Prostate gland (tissue), 2 donors: Measurements from ENCODE around the gene MED15. TPM values are rescaled to one million over a fixed set of nuclear protein-coding genes. Genes with fewer than 3 reads are reported as not detected.

ENCODE experiments used
- DNase-seq: peaks from one replicate; pipeline ENCODE4 v3.0.0-alpha.2; 2019; ENCODE audit warnings: low spot score
- H3K27ac ChIP-seq, 2 donors: fragments of 200-600 bp; sonication (generic); 2 replicates each; pipeline ENCODE4 v1.5.1; 2017 to 2019
- H3K27me3 ChIP-seq: fragments of 200-600 bp; sonication (generic); replicated peaks from 2 replicates; pipeline ENCODE4 v1.5.1; 2019; ENCODE audit not compliant: insufficient read depth
- H3K36me3 ChIP-seq, 2 donors: fragments of 200-600 bp; sonication (generic); 1 replicate in 1 of 2; 2 replicates in 1 of 2; pipeline versions ENCODE4 v1.5.1 to v1.8.1; 2017 to 2019
- H3K4me1 ChIP-seq: fragments of 200-600 bp; sonication (generic); replicated peaks from 2 replicates; pipeline ENCODE4 v1.5.1; 2019
- H3K4me3 ChIP-seq, 2 donors: fragments of 200-600 bp; sonication (generic); 2 replicates each; pipeline ENCODE4 v1.5.1; 2017 to 2019
- H3K9me3 ChIP-seq: fragments of 200-600 bp; sonication (generic); 2 replicates; pipeline ENCODE4 v1.5.1; 2017
- POLR2A ChIP-seq: fragments of 450-650 bp; IDR thresholded peaks from one replicate; pipeline ENCODE4 v1.6.1; 2016; ENCODE audit warnings: antibody characterized with exemption, mild to moderate bottlenecking
- POLR2AphosphoS5 ChIP-seq: sonication (generic); formaldehyde crosslinking; IDR thresholded peaks from one replicate; pipeline ENCODE4 v1.6.1; 2017; ENCODE audit warnings: antibody characterized with exemption
- WGBS: methylation state at CpG from one replicate; pipeline ENCODE4 v1.1.5; 2018; 5-methylcytosine and 5-hydroxymethylcytosine counted together
- intact Hi-C: fragments of 100-400 bp; cut with DNase I; formaldehyde crosslinking; loops from one replicate; pipeline ENCODE4 v1.14.2; 2022
- total RNA-seq, 2 donors: library from RNA; depleted of rRNA; stranded (reverse); fragments of >200 nt; gene quantifications; one replicate each; pipeline ENCODE4 v1.1.0, GENCODE V29; 2016
- TF ChIP-seq, protein P1 (sequence below), 4 experiments: fragments of 200-600 bp in 2 of 4; fragments of 450-650 bp in 2 of 4; sonication (generic) in 2 of 4; IDR thresholded peaks; 1 replicate in 3 of 4; 2 replicates in 1 of 4; pipeline ENCODE4 v1.5.1; 2016 to 2019; ENCODE audit warnings: antibody characterized with exemption in 4 of 4, mild to moderate bottlenecking in 2 of 4, moderate library complexity in 2 of 4

The MED15 gene
- total RNA-seq, 2 donors from 2014 or later: 43.2 to 87.1 TPM

DNA sequence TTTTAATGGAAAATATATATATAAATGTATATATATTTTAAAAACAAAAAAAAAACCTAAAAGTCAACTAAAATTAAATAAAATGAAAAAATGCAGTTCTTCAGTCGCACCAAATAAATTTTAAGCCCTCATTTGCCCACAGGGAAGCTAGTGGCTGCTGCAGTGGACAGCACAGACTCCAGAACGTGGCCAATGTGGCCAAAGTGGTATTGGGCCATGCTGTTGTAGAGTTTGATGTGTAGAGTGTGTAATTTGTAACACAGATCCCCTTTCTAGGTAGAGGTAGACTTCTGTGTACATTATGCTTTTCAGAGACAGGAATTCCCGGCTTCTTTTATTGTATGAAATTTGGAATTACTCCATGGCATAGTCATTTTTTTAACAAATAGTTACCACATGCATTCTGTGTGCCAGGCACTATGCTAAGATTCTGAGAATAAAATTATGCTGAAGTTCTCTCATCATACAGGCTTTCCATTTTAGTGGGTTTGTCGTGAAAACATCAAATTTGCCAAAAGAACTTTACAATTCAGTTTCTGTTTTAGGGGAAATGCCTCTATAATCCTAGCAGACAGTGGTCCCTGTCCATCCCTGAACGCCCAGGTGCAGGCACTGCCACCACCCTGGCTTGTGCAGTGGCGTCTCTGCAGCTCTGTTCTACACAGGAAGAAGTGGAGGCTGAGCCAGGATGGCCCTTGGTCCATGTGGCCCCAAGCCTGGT, 68.5 kb downstream of the MED15 start:
- H3K27me3 ChIP-seq: no peaks in the 10 kb centered on the region
- TF ChIP-seq POLR2AphosphoS5 (no peak), POLR2A (no peak)
- TF ChIP-seq, protein P1, sequence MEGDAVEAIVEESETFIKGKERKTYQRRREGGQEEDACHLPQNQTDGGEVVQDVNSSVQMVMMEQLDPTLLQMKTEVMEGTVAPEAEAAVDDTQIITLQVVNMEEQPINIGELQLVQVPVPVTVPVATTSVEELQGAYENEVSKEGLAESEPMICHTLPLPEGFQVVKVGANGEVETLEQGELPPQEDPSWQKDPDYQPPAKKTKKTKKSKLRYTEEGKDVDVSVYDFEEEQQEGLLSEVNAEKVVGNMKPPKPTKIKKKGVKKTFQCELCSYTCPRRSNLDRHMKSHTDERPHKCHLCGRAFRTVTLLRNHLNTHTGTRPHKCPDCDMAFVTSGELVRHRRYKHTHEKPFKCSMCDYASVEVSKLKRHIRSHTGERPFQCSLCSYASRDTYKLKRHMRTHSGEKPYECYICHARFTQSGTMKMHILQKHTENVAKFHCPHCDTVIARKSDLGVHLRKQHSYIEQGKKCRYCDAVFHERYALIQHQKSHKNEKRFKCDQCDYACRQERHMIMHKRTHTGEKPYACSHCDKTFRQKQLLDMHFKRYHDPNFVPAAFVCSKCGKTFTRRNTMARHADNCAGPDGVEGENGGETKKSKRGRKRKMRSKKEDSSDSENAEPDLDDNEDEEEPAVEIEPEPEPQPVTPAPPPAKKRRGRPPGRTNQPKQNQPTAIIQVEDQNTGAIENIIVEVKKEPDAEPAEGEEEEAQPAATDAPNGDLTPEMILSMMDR (IDR thresholded peaks at IDR 0.05): no peak
- no peak for DNase-seq
- no peaks in the 10 kb centered on the region for H3K4me1 ChIP-seq
- H3K36me3 ChIP-seq: peaks cover 0 to 16% of the 10 kb centered on the region in 2 donors
- intact Hi-C loops: no loop called here
- H3K27ac ChIP-seq: no peak overlapping the region
- WGBS: 72% methylated on average over 6 of the region's 6 CpGs
- no peak overlapping the region for H3K4me3 ChIP-seq
- H3K9me3 ChIP-seq: no peaks in the 10 kb centered on the region

DNA sequence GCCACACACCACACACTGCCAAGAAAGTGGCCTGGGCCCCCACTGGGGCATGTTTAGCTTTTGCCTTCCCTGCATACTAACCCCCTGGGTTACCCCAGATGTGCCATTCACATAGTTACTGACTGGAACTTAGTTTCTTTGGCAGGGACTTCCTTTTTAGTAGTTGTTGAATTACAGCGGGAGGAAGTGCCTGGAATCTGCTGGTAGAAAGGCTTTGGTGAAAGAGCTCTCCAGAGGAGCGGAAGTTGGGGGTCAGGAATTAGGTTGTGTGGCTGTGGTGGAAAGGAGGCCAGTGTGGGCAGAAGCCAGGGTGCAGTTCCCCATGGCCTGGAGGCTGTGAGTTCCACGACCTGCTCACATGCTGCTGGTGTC, 69.0 kb downstream of the MED15 start:
- DNase-seq: no peak
- Histone ChIP-seq H3K27me3 (no peaks in the 10 kb centered on the region), H3K27ac (no peak overlapping the region), H3K4me3 (no peak overlapping the region), H3K9me3 (no peaks in the 10 kb centered on the region), H3K4me1 (no peaks in the 10 kb centered on the region), H3K36me3 (peaks cover 0 to 16% of the 10 kb centered on the region in 2 donors)
- TF ChIP-seq POLR2A (no peak), POLR2AphosphoS5 (no peak)
- TF ChIP-seq, protein P1 (IDR thresholded peaks at IDR 0.05): no peak
- 85% methylated on average over 3 of the region's 3 CpGs for WGBS
- intact Hi-C loops: no loop called here

DNA sequence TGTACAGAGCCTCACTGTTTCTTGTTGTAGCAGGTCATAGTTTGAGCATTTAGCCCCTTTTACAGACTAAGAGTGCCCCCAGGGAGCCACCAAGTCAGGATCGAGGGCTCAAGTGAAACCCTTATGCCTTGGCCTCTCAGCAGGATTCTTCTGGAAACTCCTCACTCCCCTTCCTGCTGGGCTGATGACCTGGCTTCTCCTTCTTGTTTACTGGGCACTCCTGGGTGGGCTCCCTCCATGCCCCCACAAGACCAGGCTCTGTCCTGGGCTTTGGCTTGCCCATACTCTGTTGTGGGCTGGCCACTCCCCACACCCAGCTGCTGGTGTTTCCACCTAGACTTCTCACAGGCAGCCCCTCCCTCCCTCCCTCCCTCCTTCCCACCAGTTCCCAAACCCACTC, 69.6 kb downstream of the MED15 start:
- H3K36me3 ChIP-seq: peaks cover 0 to 13% of the 10 kb centered on the region in 2 donors
- no peak overlapping the region for H3K27ac ChIP-seq
- no peak for DNase-seq
- H3K4me1 ChIP-seq: no peaks in the 10 kb centered on the region
- no peaks in the 10 kb centered on the region for H3K27me3 ChIP-seq
- 83% methylated on average over 1 of the region's 1 CpG for WGBS
- no peak overlapping the region for H3K4me3 ChIP-seq
- TF ChIP-seq, protein P1 (IDR thresholded peaks at IDR 0.05): no peak
- TF ChIP-seq POLR2AphosphoS5 (no peak), POLR2A (no peak)
- H3K9me3 ChIP-seq: no peaks in the 10 kb centered on the region
- intact Hi-C loops: no loop called here

DNA sequence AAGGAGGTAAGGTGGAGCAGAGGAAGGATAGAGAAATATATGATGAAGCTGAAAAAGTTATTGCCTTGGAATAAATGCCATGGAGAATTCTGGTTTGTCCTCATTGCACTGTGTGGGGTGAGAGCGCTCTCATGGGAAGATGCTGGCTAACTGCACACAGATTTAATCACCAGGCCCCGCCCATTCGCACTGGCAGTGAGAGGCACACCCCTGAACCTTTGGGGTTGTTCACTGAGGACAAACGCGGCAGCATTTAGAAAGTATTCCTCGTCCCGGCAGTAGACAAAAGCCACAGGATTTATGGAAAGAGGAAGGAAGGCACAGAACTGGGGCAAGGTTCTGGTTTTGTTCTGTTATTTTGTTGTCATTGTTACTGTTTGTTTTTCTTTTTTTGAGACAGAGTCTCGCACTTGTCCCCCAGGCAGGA, 70.2 kb downstream of the MED15 start:
- no peak for DNase-seq
- WGBS: 81% methylated on average over 8 of the region's 8 CpGs
- Histone ChIP-seq H3K4me3 (no peak overlapping the region), H3K27ac (no peak overlapping the region), H3K4me1 (no peaks in the 10 kb centered on the region), H3K36me3 (peaks cover 0 to 11% of the 10 kb centered on the region in 2 donors), H3K9me3 (no peaks in the 10 kb centered on the region), H3K27me3 (no peaks in the 10 kb centered on the region)
- intact Hi-C loops: no loop called here
- no peak for TF ChIP-seq POLR2A
- TF ChIP-seq POLR2AphosphoS5: no peak
- TF ChIP-seq, protein P1 (IDR thresholded peaks at IDR 0.05): no peak

DNA sequence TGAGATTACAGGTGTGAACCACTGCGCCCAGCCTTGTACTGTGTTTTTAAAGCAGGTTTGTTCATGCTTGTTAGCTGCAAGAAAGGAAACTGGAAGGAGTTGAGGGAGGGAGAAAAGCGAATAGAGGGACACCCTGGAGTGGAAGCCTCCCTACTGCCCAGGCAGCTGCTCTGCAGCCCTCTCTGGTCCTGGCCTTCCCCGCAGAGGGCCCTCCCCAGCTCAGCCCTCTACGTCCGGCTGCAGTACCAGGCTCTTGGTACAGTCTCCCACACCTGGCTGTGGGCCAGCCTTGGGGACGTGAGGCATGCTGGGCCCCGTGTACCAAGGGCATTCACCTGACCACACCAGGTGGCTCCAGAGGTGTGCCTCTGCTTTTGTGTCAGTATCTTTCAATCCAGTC, 70.8 kb downstream of the MED15 start:
- DNase-seq: no peak
- Histone ChIP-seq H3K4me1 (no peaks in the 10 kb centered on the region), H3K9me3 (no peaks in the 10 kb centered on the region), H3K27me3 (no peaks in the 10 kb centered on the region), H3K4me3 (no peak overlapping the region), H3K36me3 (peaks cover 3 to 17% of the 10 kb centered on the region in 2 donors), H3K27ac (no peak overlapping the region)
- intact Hi-C loops: no loop called here
- TF ChIP-seq, protein P1 (IDR thresholded peaks at IDR 0.05): no peak
- TF ChIP-seq POLR2AphosphoS5 (no peak), POLR2A (no peak)
- WGBS: 64% methylated on average over 7 of the region's 7 CpGs
